ENCODE results near the gene THAP4.

- TF ChIP-seq TRIM24 (CRISPR knock-in tag; IDR thresholded peaks at IDR 0.05) (no peak), EP300 (IDR thresholded peaks at IDR 0.05; ENCODE audit: low read depth in 2 of 2, low read length in 2 of 2) (no peak), EP300 (CRISPR knock-in tag; IDR thresholded peaks at IDR 0.05; ENCODE audit: borderline replicate concordance) (no peak), JUN (CRISPR knock-in tag; IDR thresholded peaks at IDR 0.05) (no peak), REST (IDR thresholded peaks at IDR 0.05; ENCODE audit: borderline replicate concordance in 1 of 2, low read depth in 1 of 2, low read length in 2 of 2) (no peak), RFX5 (IDR thresholded peaks at IDR 0.05; ENCODE audit: low read depth, low read length) (no peak), ZBTB10 (CRISPR knock-in tag; IDR thresholded peaks at IDR 0.05; ENCODE audit: borderline replicate concordance) (no peak), CTCF (CRISPR knock-in tag; IDR thresholded peaks at IDR 0.05) (no peak), ZSCAN20 (CRISPR knock-in tag; IDR thresholded peaks at IDR 0.05; ENCODE audit: borderline replicate concordance) (no peak), ELF1 (CRISPR knock-in tag; IDR thresholded peaks at IDR 0.05) (no peak), BRCA1 (CRISPR knock-in tag; IDR thresholded peaks at IDR 0.05) (no peak), NR1H2 (CRISPR knock-in tag; IDR thresholded peaks at IDR 0.05; ENCODE audit: borderline replicate concordance, low read depth) (no peak), PRDM10 (CRISPR knock-in tag; IDR thresholded peaks at IDR 0.05; ENCODE audit: low read depth) (no peak; the same call in 1 of the 2 replicates)
Observed at GRCh38 chr2:241539616-241540374, 97.2 kb downstream of the THAP4 start.
